GM19025 (cell line): ENCODE measurements around the gene PDGFB.

Experiments
- ATAC-seq: cut with Tn5 transposase; IDR thresholded peaks from one replicate; pipeline ENCODE4 v1.9.1; 2021; ENCODE audit warnings: mild to moderate bottlenecking, low read depth, moderate library complexity; ENCODE audit not compliant: unreplicated experiment

The PDGFB gene

DNA sequence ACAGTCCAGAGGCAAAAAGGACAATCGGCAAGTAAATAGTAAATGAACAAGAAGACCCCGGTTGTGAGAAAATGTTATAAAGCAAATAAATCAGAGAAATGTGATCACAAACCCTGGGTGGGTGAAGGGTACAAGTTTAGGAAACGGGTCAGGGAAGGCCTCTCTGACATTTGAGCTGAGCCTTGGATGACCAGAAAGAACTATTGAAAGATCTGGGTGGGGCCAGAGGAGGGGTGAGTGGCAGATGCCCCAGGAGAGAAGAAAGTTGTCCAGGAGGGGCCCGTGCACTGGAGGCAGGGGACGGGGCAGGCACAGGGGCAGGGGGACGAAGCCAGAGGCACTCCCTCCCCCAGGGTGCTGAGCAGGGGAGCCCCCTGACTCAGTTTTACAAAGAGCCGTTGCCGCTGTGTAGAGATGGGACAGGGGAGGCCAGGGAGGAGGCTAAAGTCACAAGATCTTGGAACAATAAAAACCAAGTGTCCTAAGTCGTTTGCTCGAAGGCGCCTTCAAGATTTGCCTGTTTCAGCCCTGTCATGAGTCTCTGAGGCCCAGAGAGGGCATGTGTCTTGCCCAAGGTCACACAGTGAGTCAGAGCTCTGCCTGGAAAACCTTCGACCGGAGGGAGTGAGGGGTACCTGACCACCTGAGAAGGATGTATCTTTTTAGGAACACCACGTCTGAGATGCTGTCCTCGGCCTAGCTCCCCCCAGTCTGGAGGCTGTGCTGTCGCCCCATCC, 10.8 kb upstream of the PDGFB start:
- ATAC-seq = no peak

- ATAC-seq = no peak
Observed at GRCh38 chr22:39254789-39255298, 10.1 kb upstream of the PDGFB start.

- ATAC-seq = no peak
Observed at GRCh38 chr22:39254122-39254521, 9.3 kb upstream of the PDGFB start.

GRCh38 chr22:39253435-39254070, 8.8 kb upstream of the PDGFB start:
- no peak for ATAC-seq

GRCh38 chr22:39252461-39253434, 8.0 kb upstream of the PDGFB start:
- ATAC-seq = no peak

- ATAC-seq = no peak
Observed at GRCh38 chr22:39251762-39252460, 7.1 kb upstream of the PDGFB start.

GRCh38 chr22:39250838-39251237, 6.1 kb upstream of the PDGFB start:
- no peak for ATAC-seq

GRCh38 chr22:39250131-39250530, 5.3 kb upstream of the PDGFB start:
- no peak for ATAC-seq

DNA sequence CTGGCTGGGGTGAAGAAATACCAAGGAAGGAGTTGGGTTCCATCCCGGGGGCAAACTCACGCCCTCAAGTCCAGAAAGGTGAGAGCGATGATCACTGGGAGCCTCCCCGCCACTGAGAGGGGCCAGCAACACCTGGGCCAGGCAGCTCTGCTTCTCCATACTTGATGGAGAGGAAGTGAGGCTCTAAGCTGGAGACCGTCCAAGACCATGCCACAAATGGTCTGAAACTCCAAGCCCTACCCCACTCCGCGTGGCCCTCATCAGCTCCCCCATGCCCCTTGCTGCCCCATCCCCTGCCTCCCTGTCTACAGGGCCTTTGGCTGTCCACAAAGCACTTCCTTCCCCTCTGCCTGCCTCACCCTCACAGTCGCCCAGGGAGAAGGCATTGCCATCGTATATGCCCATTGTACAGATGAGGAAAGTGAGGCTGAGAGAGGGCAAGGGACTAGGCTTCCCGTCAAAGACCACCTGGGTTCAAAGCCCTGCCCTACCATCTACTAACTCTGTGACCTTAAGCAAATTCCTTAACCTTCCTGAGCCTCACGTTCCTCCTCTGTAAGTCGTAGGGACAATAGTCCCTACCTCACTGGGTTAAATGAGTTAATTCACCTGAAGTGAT, 4.4 kb upstream of the PDGFB start:
- no peak for ATAC-seq

DNA sequence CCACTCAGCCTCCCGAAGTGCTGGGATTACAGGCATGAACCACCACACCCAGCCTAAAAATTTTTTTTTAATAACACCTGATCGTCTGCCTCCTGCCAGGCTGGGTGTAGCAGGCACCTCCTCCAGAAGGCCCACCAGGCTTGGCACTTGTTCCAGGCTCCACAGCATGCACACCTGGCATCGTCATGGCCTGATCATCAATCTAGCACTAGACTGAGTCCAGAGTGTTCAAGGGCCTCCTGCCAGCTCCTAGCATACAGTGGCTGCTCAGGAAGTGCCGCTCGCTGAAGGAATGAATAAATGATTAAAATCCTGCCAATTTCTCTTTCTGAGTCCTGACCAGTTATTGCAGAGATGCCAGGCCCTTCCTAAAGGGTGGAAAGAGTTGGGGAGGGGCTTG, 3.5 kb upstream of the PDGFB start:
- ATAC-seq = no peak

DNA sequence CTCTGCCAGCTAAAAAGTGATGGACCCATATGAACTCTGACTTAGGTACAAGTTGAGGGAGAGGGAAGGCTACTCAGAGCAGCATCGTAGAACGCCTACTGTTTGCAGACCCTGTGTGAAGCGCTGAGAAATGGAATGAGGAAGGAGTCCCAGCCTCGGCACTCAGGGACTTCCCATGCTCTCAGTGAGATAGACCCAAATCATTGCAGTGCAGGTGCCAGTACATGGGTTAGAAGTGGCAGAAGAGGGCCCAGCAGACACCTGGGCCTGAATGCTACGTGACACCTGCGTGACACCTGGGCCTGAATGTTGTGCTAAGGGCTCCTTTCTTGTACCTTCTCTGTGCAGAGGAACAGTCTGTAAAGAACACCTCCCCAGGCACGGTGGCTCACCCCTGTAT, 2.6 kb upstream of the PDGFB start:
- ATAC-seq = no peak

DNA sequence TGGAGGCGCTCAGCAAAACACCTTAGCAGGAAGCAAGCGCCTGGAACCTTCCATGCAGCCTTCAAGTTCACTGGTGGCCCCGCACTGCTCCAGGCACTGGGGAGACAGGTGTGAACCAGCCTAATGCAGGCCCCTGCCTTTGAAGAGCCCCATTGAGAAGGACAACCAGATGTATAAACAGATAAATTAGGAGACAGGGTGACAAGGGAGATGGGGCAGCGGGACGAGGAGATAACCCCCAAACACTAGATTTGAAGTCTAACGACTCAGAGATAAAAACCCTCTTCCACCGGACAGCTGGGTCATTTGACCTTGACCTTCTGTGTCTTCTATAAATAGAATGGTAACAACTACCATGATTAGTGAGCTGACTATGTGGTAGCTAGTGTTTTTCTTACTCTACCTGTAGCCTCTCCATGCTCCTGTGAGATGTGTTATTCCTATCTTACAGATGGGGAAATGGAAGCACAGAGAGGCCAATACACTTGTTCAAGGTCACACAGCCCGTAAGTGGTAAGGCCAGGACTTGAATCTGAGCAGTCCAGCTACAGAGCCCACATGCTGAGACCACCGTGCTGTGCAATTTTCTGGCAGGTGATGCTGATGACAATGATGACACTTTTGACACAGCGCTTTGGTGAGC, 2.0 kb upstream of the PDGFB start:
- ATAC-seq = no peak

DNA sequence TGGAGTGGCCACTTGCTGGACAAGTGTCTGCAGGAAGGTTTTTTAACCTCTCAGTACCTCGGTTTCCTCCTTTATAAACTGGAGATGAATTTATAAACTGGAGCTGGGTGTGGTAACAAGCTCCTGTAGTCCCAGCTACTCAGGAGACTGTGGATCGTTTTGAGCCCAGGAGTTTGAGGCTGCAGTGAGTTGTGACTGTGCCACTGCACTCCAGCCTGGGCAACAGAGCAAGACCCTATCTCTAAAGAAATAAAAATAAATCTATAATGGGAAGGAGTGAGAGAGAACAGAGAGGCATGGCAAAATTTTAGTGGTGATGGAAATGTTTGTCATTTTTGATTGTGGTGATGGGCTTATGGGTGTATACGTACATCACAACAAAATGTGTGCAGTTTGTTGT, 1.4 kb upstream of the PDGFB start:
- ATAC-seq = no peak

DNA sequence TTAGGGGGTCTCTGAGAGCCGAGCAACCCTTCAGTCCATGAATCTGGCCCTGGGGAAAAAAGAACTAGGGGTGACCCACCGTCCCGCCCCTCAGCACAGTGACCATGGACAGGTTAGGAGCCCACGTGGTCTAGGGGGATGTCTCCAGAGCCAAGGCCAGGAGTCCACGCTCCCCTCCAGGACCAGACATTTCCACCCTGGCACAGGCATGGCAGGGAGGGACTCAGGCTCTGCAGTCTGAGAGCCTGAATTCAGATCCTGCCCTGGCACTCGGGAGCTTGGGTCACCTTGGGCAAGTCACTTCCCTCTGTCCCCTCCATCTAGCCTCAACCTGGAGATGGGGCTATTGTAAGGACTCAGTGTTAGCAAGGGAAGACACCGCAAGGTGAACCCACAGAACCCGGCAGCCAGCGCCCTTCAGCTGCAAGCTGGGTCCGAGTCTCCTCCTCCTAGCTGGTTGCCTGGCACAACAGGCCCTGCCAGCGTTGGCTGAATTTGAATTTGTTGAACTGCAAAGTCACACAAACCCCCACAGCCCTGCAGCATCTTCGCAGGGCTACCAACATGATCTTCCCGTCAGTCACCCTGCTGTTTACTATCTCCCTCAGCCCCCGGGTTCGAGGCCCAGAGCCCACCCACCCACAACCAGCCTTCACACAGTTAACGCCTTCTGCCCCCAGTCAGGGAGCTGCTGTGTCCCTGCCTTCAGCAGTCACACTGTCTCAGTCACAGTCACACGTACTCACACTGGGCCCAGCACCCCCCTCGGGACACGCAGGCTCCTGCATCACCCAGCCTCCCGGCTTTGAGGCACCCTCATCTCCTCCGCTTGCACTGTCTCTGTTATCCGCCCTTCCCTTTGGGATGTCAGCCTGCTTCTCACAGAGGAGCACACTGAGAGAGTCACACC, 603 bp upstream of the PDGFB start:
- ATAC-seq = no peak

DNA sequence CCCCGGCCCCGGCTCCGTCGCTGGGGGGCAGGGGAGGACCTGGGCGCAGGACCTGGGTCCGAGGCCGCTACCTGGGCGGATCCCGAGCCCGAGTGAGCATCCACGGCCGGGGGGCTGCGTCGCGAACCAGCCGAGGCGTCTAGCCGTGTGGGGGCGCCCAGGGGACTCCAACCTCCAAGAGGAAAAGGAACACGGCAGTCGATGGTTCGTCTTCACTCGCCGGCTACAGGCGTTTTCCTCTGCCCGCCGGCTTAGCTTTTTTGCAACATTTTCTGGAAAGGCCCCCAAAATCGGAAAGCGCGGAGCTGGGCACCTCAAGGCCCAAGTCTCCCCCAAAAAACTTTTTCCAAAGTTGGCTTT, 666 bp downstream of the PDGFB start:
- ATAC-seq = no peak

- ATAC-seq = no peak
Observed at GRCh38 chr22:39243439-39244135, 1.2 kb downstream of the PDGFB start.

DNA sequence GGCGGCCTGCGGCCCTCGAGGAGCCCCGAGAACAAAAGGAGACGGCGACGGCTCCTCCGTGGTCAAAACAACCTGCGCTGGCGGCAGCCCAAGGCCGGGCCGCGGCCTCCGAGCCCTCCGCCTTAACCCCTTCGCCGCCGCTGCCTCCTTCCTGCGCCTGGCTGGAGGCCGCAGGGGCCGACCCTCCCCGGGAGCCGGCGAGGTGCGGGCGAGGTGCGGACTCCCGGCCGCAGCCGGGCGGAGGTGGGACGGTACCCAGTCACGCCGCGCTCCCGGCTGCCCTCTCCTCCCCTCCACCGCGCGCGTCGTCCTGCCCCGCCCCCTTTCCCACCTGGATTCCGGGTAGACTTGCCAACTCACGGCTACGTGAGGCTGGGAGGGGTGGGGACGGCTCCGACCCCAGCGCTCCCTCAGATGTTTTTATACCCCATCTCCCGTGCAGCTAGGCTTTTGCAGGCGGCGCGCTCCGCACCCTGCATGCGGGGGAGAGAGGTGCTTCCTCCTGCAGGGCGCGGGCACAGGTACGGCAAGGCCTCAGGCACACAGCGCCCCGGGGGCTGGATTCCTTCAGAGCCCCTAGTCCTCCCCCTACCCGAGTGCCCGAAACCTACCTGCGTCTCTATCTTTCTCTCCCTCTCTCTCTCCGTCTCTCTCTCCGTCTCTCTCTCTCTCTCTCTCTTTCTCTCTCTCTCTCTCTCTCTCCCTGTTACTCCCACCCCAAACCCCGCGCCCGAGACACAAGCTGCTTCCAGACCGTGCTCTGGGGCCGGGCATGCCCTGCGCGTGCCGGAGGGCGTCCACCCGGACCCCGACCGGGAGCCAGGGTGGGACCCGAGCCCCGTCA, 2.0 kb downstream of the PDGFB start:
- no peak for ATAC-seq
